ENCODE data around the gene DGKG. TPM values are rescaled to one million over a fixed set of nuclear protein-coding genes. Genes with fewer than 3 reads are reported as not detected.

The DGKG gene
- total and polyA plus RNA-seq, 2 donors (not counting 1 experiment from before 2014, with no cell fraction given): 0.67 to 10.9 TPM

- no peaks in the 10 kb centered on the region for H3K27me3 Mint-ChIP-seq
- no peak overlapping the region for H3K4me2 ChIP-seq (replicated peaks; ENCODE audit: low read depth, low read length, poor library complexity, severe bottlenecking)
- H3K4me3 Mint-ChIP-seq: no peak overlapping the region
- no peaks in the 10 kb centered on the region for H3K27me3 ChIP-seq (replicated peaks in 1 of 4; ENCODE audit: control extremely low read depth in 1 of 4, control insufficient read depth in 3 of 4, insufficient read depth in 4 of 4, low read length in 3 of 4)
- no peak overlapping the region for H3K4me3 ChIP-seq (ENCODE audit: control extremely low read depth in 1 of 5, extremely low read depth in 1 of 5, insufficient read depth in 1 of 5, low read depth in 2 of 5, low read length in 4 of 5)
- no peak overlapping the region for H3K9ac ChIP-seq (ENCODE audit: low read length)
- intact Hi-C loops (cut with micrococcal nuclease): no loop called here
- H4K20me1 ChIP-seq (ENCODE audit: control insufficient read depth, insufficient read depth, low read length, poor library complexity, severe bottlenecking): no peaks in the 10 kb centered on the region
- ChIA-PET POLR2A (no interaction called here), CTCF (no interaction called here)
- no peaks in the 10 kb centered on the region for H3K36me3 ChIP-seq (replicated peaks in 1 of 2; ENCODE audit: control extremely low read depth in 1 of 2, control insufficient read depth in 1 of 2, extremely low read depth in 1 of 2, insufficient read depth in 2 of 2, low read length in 1 of 2)
- 86% methylated on average over 1 of the region's 4 CpGs for WGBS (ENCODE audit: insufficient coverage)
- no peak overlapping the region for H3K27ac ChIP-seq (ENCODE audit: low read length in 2 of 2)
- ATAC-seq (ENCODE audit: low read depth) (no peak), DNase-seq (no peak)
- H3K27ac Mint-ChIP-seq: no peak overlapping the region
- no peaks in the 10 kb centered on the region for H3K4me1 ChIP-seq (ENCODE audit: control insufficient read depth in 2 of 2, insufficient read depth in 2 of 2, low read length in 2 of 2)
- no peak overlapping the region for H2AFZ ChIP-seq (ENCODE audit: insufficient read depth, low read depth, low read length, poor library complexity, severe bottlenecking)
- TF ChIP-seq CTCF (IDR thresholded peaks at IDR 0.05) (no peak), EZH2 (IDR thresholded peaks at IDR 0.05; ENCODE audit: borderline replicate concordance, insufficient read depth, low read depth, low read length, poor library complexity, severe bottlenecking) (no peak)
- no peaks in the 10 kb centered on the region for H3K9me3 Mint-ChIP-seq (ENCODE audit: insufficient read depth)
- no peaks in the 10 kb centered on the region for H3K79me2 ChIP-seq (ENCODE audit: control insufficient read depth, insufficient read depth, low read length)
- no peaks in the 10 kb centered on the region for H3K4me1 Mint-ChIP-seq
- no peaks in the 10 kb centered on the region for H3K9me3 ChIP-seq (ENCODE audit: control extremely low read depth in 1 of 3, control insufficient read depth in 2 of 3, insufficient read depth in 1 of 3, low read length in 2 of 3)
These were observed 43.9 kb downstream of the DGKG start for GRCh38 chr3:186318135-186318534.

GRCh38 chr3:186317478-186317877 is 44.6 kb downstream of the DGKG start:
- H3K9me3 Mint-ChIP-seq (ENCODE audit: insufficient read depth): no peaks in the 10 kb centered on the region
- no peaks in the 10 kb centered on the region for H3K4me1 ChIP-seq (ENCODE audit: control insufficient read depth in 2 of 2, insufficient read depth in 2 of 2, low read length in 2 of 2)
- H4K20me1 ChIP-seq (ENCODE audit: control insufficient read depth, insufficient read depth, low read length, poor library complexity, severe bottlenecking): no peaks in the 10 kb centered on the region
- intact Hi-C loops (cut with micrococcal nuclease): no loop called here
- H3K27me3 ChIP-seq (replicated peaks in 1 of 4; ENCODE audit: control extremely low read depth in 1 of 4, control insufficient read depth in 3 of 4, insufficient read depth in 4 of 4, low read length in 3 of 4): no peaks in the 10 kb centered on the region
- no peaks in the 10 kb centered on the region for H3K4me1 Mint-ChIP-seq
- CTCF ChIA-PET: no interaction called here
- no peak overlapping the region for H3K27ac Mint-ChIP-seq
- TF ChIP-seq EZH2 (IDR thresholded peaks at IDR 0.05; ENCODE audit: borderline replicate concordance, insufficient read depth, low read depth, low read length, poor library complexity, severe bottlenecking) (no peak), CTCF (IDR thresholded peaks at IDR 0.05) (no peak)
- no peaks in the 10 kb centered on the region for H3K27me3 Mint-ChIP-seq
- no peak overlapping the region for H2AFZ ChIP-seq (ENCODE audit: insufficient read depth, low read depth, low read length, poor library complexity, severe bottlenecking)
- no peak overlapping the region for H3K27ac ChIP-seq (ENCODE audit: low read length in 2 of 2)
- no peak overlapping the region for H3K4me2 ChIP-seq (replicated peaks; ENCODE audit: low read depth, low read length, poor library complexity, severe bottlenecking)
- POLR2A ChIA-PET: no interaction called here
- WGBS (ENCODE audit: insufficient coverage): 98% methylated on average over 5 of the region's 7 CpGs
- no peaks in the 10 kb centered on the region for H3K36me3 ChIP-seq (replicated peaks in 1 of 2; ENCODE audit: control extremely low read depth in 1 of 2, control insufficient read depth in 1 of 2, extremely low read depth in 1 of 2, insufficient read depth in 2 of 2, low read length in 1 of 2)
- DNase-seq (no peak), ATAC-seq (ENCODE audit: low read depth) (no peak)
- no peaks in the 10 kb centered on the region for H3K79me2 ChIP-seq (ENCODE audit: control insufficient read depth, insufficient read depth, low read length)
- H3K4me3 Mint-ChIP-seq: no peak overlapping the region
- no peak overlapping the region for H3K4me3 ChIP-seq (ENCODE audit: control extremely low read depth in 1 of 5, extremely low read depth in 1 of 5, insufficient read depth in 1 of 5, low read depth in 2 of 5, low read length in 4 of 5)
- H3K9ac ChIP-seq (ENCODE audit: low read length): no peak overlapping the region
- H3K9me3 ChIP-seq (ENCODE audit: control extremely low read depth in 1 of 3, control insufficient read depth in 2 of 3, insufficient read depth in 1 of 3, low read length in 2 of 3): no peaks in the 10 kb centered on the region

Data from B cell (primary cell).